NCI-H1436 treated with DMSO at 0.1 percent for 48 hours (cell line): ENCODE measurements around the gene LRRC42.

Experiments
- DNase-seq: peaks from one replicate; lab custom pipeline; 2025; lab: John Stamatoyannopoulos, UW

Gene LRRC42

GRCh38 chr1:53942127-53942957 is 3.8 kb upstream of the LRRC42 start:
- DNase-seq: no peak

DNA sequence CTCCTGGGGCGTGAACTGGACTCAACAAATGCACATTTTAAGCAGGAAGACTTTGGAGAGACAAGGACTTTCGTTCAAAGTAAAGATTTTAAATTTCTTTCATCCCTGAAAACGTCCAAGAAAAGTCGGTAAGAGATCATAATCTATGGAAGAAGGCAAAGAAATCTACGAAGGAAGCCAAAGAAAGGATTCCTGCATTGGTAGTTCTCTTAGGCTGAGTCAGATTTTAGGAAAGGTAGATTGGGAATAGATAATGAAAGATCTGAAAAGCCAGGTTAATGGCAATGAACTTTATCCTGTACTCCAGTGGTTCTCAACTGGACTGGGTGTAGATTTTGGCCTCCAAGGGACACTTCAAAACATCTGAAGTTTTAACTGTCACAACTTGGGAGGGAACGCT is 3.1 kb upstream of the LRRC42 start:
- DNase-seq: no peak

- DNase-seq: no peak
These were observed 2.6 kb upstream of the LRRC42 start for GRCh38 chr1:53943490-53944043.

GRCh38 chr1:53944469-53945182 is 1.5 kb upstream of the LRRC42 start:
- DNase-seq: no peak

DNA sequence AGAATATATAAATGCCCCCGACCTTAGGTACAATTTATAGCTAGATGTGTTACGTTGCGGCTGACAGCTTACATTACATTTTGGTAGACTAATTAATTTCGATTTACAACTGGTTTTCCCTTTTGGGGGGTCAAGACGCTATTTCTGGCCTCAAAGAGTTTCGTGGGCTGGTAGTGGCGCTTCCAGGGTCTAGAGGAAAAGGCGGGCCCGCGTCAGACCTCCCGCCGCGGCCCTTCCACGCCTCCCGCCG is 1.0 kb upstream of the LRRC42 start:
- no peak for DNase-seq

DNA sequence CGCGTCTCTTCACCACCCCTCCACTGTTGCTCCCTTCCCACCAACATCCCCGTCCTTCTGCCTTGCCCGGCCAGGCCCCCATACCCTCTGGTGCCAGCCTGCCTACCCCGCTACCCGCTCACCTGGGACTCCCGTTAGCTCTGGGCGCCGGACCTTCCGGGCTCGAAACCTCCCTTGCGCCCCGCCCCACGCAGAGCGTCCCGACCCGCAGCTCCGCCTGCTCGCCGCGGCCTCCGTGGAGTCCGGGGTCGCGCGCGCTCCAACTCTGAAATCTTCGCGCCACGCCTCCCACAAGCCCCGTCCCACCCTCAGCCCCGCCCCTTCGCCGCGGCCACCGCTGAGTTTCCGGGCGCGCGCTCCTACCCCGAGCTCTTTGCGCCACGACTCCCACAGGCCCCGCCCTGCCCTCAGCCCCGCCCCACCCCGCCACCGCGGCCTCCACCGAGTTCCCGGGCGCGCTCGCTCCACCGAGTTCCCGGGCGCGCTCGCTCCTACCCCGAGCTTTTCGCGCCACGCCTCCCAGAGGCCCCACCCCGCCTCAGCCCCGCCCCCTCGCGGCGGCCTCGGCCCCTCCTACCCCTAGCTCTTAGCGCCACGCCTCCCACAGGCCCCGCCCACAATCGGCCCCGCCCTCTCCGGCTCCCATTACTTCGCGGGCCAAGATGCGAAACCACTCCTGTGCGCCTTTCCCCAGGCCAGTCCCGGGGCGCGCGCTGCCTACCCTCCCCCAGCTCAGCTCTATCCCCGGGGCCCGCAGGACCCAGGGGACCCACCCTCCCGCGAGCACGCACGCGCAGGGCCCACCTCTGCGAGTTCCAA is 508 bp upstream of the LRRC42 start, which contains the start of gene IFT25:
Gene IFT25 (minus strand): TSS at position 267 of the 819 bp plus-strand sequence. CDS start 5,617 bp downstream, outside the sequence.
- peak; percentile 71 for DNase-seq

- no peak for DNase-seq
These were observed 1.2 kb downstream of the LRRC42 start for GRCh38 chr1:53947172-53947907.

DNA sequence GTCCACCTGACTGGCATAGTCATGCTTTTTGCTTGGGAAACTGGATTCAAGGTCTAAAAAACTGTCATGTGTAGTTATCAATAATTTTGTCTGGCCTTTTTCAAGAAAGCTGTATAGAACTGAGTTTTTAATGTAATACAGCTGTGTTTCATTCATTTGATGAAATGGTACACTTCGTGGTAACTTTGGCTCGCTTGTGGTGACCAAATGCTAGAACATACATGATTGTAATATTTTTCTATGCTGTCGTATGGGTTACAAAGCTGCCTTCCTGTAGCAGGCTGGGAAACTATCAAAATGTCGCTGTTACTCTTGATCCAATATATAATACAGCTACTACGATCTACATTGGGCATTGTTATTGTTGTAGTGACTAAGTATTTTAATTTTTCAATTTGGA is 2.1 kb downstream of the LRRC42 start:
- DNase-seq: no peak

DNA sequence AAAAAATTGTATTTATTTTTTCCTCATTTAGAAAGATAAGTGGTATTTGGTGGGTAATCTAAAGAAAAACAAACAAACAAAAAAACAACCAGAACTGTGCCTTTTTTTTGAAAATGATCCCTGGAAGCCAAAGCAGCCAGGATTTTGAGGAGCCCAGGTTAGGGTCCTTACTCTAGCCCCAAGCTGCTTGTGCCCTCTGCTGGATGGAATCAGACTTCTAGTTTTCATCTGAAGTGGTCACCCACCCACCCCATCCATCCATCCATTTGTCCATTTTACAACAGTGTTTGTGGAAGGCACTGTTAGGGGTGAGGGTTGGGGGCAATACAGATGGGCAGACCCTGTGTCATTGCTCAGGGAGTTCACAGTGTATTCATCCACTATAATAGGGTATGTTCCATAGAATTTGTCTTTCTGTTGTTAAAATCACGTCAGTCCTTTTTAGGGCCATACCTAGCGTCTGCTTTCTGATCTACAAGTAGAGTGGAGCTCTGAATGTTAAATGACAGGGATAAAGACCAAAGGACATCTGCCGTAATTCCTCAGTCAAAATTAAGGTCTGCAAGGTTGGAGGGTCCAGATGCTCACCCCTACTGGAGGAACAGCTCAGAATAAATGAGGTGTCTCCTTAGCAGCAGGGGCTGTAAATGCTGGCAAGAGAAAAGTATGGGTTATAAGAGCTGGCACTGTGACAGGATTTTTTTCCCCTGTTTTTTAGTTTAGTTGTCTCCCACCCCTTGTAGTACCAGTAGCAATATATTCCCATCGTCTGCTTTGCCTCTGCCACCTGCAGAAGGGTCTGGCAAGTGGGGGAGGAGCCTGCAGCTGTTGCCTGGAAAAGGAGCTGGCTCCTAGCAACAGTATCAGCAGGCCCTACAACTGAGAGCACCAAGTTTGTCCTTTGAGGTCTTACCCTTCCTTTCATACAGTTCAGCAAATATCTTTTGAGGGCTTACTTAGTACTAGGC is 3.2 kb downstream of the LRRC42 start:
- no peak for DNase-seq

GRCh38 chr1:53951697-53952096 is 5.5 kb downstream of the LRRC42 start:
- no peak for DNase-seq

- no peak for DNase-seq
These were observed 8.0 kb downstream of the LRRC42 start for GRCh38 chr1:53954128-53954527.

DNA sequence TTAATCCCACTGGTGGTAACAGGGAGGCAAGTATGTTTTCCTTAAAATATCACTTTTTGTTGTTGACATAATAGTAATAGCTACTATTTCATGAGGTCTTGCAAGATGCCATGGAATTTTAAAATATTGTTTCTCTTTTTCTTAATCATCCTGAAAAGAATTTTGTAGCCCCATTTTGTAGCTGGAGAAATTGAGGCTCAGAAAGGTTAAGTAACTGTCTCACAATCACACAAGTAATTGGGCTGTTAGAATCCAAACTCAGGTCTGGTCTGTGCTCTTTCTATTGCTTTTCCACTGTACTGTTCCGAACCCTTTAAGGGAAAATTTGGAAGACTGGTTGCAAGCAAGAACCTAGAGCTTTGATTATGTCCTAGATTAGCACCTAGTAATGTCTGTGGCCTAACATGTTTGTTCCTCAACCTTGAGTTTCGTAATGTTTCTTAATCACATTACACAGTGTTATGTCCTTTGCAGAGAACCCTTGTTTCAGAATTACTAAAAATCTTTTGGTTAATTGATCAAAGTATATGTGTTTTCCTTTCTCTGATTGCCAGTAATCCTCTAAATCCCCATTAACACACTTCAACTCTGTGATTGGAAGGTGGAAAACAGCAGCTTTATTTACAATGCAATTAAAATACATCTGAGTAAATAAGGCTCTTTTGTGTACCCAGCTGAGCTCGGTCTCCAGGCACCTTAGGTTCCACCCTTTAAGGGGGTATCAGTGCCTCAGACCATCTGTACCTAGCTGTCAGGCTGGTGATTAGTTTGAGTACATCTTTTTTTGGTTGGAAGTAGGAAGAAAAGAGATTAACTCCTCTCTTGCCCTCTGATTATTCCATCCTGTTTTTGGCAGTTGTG is 10.4 kb downstream of the LRRC42 start:
- peak; percentile 78 for DNase-seq

DNA sequence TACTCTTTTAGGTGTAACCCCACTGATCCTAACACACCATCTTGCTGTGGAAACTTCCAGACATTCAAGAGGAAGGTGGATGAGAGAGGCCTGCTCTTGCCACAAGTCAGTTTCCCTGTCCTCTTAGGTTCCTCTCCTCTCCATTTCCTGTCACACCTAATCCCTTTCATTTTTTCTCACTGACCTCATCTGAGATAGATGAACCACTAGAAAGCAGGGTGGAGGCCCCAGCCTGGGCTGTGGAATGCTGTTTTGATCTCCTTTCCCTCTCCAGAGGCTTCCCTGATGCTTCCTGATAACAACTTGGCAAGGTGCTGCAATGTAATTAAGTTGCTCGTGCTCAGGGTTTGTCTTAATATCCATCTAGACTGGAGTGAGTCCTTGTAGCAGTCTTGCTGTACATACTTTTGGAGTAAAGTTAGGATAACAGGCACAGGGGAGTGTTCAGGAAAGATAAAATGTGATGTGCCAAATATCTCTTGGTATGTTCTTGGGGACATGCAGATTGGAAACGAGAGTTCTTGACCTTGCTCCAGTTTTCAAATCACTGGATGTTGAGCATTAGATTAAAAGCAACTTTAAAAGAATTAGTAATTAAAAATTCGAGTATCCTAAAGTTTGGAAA is 11.2 kb downstream of the LRRC42 start:
- no peak for DNase-seq

DNA sequence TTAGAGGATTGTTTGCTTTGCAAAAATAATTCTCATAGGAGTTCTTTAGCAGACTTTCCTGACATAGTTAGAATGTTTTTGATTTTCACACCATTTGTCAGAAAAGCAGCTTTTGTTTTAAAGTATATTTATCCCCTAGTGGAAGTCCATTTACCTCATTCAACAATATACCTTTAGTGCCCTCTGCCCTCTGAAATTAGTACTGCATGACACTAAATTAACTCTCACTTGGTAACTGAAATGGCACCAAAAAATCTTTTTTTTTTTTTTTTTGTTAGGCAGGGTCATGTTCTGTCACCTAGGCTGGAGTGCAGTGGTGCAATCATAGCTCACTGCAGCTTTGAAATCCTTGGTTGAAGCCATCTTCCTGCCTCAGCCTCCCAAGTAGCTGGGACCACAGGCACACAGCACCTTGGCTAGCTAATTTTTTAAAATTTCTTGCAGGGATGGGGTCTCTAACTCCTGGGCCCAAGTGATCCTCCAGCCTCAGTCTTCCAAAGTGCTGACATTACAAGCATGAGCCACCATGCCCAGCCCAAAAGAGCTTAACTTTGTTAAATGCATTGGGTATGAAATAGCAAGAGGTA is 13.6 kb downstream of the LRRC42 start:
- no peak for DNase-seq

DNA sequence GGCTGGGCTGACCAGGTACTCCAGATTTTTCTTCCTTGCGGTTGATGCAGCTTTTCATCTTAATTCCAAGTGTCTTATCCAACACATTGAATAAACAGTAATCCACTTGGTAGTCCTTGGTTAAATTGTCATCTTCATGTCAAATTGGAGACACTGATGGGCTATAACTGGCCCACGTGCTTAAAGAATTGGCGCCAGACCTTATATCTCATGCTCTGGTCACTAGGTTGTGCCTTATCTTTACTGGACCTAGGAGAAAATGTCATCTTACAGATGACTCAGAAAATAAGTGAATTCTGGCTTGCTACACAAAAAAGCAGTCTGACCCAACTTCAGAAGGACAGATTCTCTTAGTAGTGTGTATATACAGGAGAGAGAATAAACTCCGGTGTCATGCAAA is 16.2 kb downstream of the LRRC42 start:
- no peak for DNase-seq

DNA sequence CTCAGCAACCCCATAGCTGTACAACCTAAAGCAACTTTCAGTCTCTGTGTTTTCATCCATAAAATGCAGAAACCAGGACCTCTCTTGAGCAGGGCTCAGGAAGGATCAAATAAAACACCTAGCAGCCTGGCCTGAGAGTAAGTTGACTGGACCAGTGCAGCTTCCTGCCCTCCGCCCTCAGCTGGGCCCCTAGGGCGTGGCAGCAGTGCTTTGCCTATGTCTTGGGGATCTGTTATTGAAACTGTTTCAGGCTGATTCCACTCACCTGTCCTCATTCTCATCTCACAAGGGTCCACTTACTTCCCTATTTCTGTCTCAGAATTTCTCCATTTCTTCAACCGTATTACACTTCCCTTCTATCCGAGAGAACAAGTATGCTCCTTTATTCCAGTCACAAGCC is 17.3 kb downstream of the LRRC42 start:
- no peak for DNase-seq

DNA sequence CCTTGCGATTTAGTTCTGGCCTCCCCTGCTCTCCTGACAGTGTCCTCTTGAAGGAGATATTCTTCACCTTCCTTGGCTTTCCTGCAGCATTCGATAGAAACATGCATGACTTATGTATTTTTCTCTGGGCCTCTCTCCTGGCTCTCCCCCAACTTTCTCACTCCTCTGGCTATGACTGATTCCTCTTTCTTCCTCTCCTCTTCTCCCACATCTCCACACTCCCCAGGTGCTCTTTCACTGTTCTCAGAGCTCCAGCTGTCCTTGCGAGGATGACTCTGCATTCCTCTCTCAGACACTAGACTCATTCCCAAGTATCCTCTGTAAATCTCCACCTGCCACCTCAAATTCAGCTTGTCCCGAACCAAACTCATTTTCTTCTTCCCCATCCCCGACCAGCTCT is 18.0 kb downstream of the LRRC42 start:
- DNase-seq: no peak

GRCh38 chr1:53966794-53967193 is 20.6 kb downstream of the LRRC42 start:
- no peak for DNase-seq
